ENCODE measurements around the gene MEGF8. TPM values are rescaled to one million over a fixed set of nuclear protein-coding genes. Genes with fewer than 3 reads are reported as not detected.
A peak's percentile ranks its signal among the peaks of the same experiment; 100 is the strongest.

The MEGF8 gene
- total RNA-seq, 1 donor from 2014 or later, result 75.7 TPM

- no peak for TF ChIP-seq CTCF (IDR thresholded peaks at IDR 0.05)
- Mint-ChIP-seq H3K4me1 (ENCODE audit: unreplicated experiment) (peaks cover 12% of the 10 kb centered on the region), H3K27me3 (ENCODE audit: unreplicated experiment) (no peaks in the 10 kb centered on the region), H3K36me3 (ENCODE audit: unreplicated experiment) (peaks cover 16% of the 10 kb centered on the region), H3K27ac (ENCODE audit: unreplicated experiment) (no peak overlapping the region), H3K4me3 (ENCODE audit: unreplicated experiment) (no peak overlapping the region), H3K9me3 (ENCODE audit: unreplicated experiment) (no peaks in the 10 kb centered on the region)
- DNase-seq (ENCODE audit: extremely low spot score, unreplicated experiment), result no peak
These were observed 28.4 kb upstream of the MEGF8 start for GRCh38 chr19:42297039-42297438.

GRCh38 chr19:42301646-42302203 lies 23.7 kb upstream of the MEGF8 start, which contains the start of gene PRR19:
Gene PRR19 (plus strand): TSS chr19:42302132. CDS start chr19:42309585, 7,453 bp downstream.
- Mint-ChIP-seq H3K9me3 (ENCODE audit: unreplicated experiment) (no peaks in the 10 kb centered on the region), H3K36me3 (ENCODE audit: unreplicated experiment) (peaks cover 5% of the 10 kb centered on the region), H3K27ac (ENCODE audit: unreplicated experiment) (peak within 1 kb of the TSS; percentile 47), H3K4me3 (ENCODE audit: unreplicated experiment) (peak within 1 kb of the TSS; percentile 87), H3K4me1 (ENCODE audit: unreplicated experiment) (peaks cover 24% of the 10 kb centered on the region), H3K27me3 (ENCODE audit: unreplicated experiment) (no peaks in the 10 kb centered on the region)
- no peak for DNase-seq (ENCODE audit: extremely low spot score, unreplicated experiment)
- no peak for TF ChIP-seq CTCF (IDR thresholded peaks at IDR 0.05)

GRCh38 chr19:42303101-42303464 lies 22.4 kb upstream of the MEGF8 start:
- peaks cover 5% of the 10 kb centered on the region for H3K36me3 Mint-ChIP-seq (ENCODE audit: unreplicated experiment)
- peak overlapping the region; percentile 8 for H3K27ac Mint-ChIP-seq (ENCODE audit: unreplicated experiment)
- H3K27me3 Mint-ChIP-seq (ENCODE audit: unreplicated experiment), result no peaks in the 10 kb centered on the region
- no peaks in the 10 kb centered on the region for H3K9me3 Mint-ChIP-seq (ENCODE audit: unreplicated experiment)
- no peak for TF ChIP-seq CTCF (IDR thresholded peaks at IDR 0.05)
- DNase-seq (ENCODE audit: extremely low spot score, unreplicated experiment), result no peak
- peaks cover 24% of the 10 kb centered on the region for H3K4me1 Mint-ChIP-seq (ENCODE audit: unreplicated experiment)
- H3K4me3 Mint-ChIP-seq (ENCODE audit: unreplicated experiment), result peak overlapping the region; percentile 87

- DNase-seq (ENCODE audit: extremely low spot score, unreplicated experiment), result no peak
- peaks cover 5% of the 10 kb centered on the region for H3K36me3 Mint-ChIP-seq (ENCODE audit: unreplicated experiment)
- H3K27me3 Mint-ChIP-seq (ENCODE audit: unreplicated experiment), result no peaks in the 10 kb centered on the region
- H3K4me3 Mint-ChIP-seq (ENCODE audit: unreplicated experiment), result no peak overlapping the region
- peaks cover 24% of the 10 kb centered on the region for H3K4me1 Mint-ChIP-seq (ENCODE audit: unreplicated experiment)
- no peak overlapping the region for H3K27ac Mint-ChIP-seq (ENCODE audit: unreplicated experiment)
- no peak for TF ChIP-seq CTCF (IDR thresholded peaks at IDR 0.05)
- H3K9me3 Mint-ChIP-seq (ENCODE audit: unreplicated experiment), result no peaks in the 10 kb centered on the region
These were observed 21.6 kb upstream of the MEGF8 start for GRCh38 chr19:42303876-42304275.

- DNase-seq (ENCODE audit: extremely low spot score, unreplicated experiment), result no peak
- H3K36me3 Mint-ChIP-seq (ENCODE audit: unreplicated experiment), result no peaks in the 10 kb centered on the region
- TF ChIP-seq CTCF (IDR thresholded peaks at IDR 0.05), result no peak
- H3K4me1 Mint-ChIP-seq (ENCODE audit: unreplicated experiment), result peaks cover 18% of the 10 kb centered on the region
- H3K27ac Mint-ChIP-seq (ENCODE audit: unreplicated experiment), result no peak overlapping the region
- no peaks in the 10 kb centered on the region for H3K9me3 Mint-ChIP-seq (ENCODE audit: unreplicated experiment)
- H3K27me3 Mint-ChIP-seq (ENCODE audit: unreplicated experiment), result peaks cover under 1% of the 10 kb centered on the region
- no peak overlapping the region for H3K4me3 Mint-ChIP-seq (ENCODE audit: unreplicated experiment)
These were observed 18.8 kb upstream of the MEGF8 start for GRCh38 chr19:42306646-42307045.
